Esophagus muscularis mucosa (tissue), 2 donors: Measurements from ENCODE around the gene IRX3.

Experiments
- EP300 ChIP-seq: sonication (generic); formaldehyde crosslinking; IDR thresholded peaks from one replicate; pipeline ENCODE4 v1.6.1; 2017; ENCODE audit warnings: antibody characterized with exemption
- POLR2A ChIP-seq: fragments of 450-650 bp; IDR thresholded peaks from one replicate; pipeline ENCODE4 v1.6.1; 2017; ENCODE audit warnings: antibody characterized with exemption, moderate library complexity, mild to moderate bottlenecking, low read depth

GRCh38 chr16:54324716-54325115 is 38.1 kb upstream of the IRX3 start:
- TF ChIP-seq POLR2A = no peak
- no peak for TF ChIP-seq EP300
